Measurements from ENCODE around the gene ZNF337.
"Not testable (repeated sequence)": the region's sequence is repeated elsewhere in the genome, so short reads cannot be mapped to it uniquely, and the experiment has no call there.

Gene ZNF337

GRCh38 chr20:25685276-25686080 lies 11.2 kb downstream of the ZNF337 start:
- no peak for TF ChIP-seq ESRRG (CRISPR knock-in tag; IDR thresholded peaks at IDR 0.05)
- TF ChIP-seq ARNTL (CRISPR knock-in tag; IDR thresholded peaks at IDR 0.05; ENCODE audit: borderline replicate concordance, low read depth): no peak
- TF ChIP-seq ZNF8 (CRISPR knock-in tag; IDR thresholded peaks at IDR 0.05): no peak
- no peak for TF ChIP-seq SNAI2 (CRISPR knock-in tag; IDR thresholded peaks at IDR 0.05)
- TF ChIP-seq OSR1 (CRISPR knock-in tag; IDR thresholded peaks at IDR 0.05): no peak
- no peak for TF ChIP-seq CSDC2 (CRISPR knock-in tag; IDR thresholded peaks at IDR 0.05)
- TF ChIP-seq ISL1 (CRISPR knock-in tag; IDR thresholded peaks at IDR 0.05): no peak
- no peak for TF ChIP-seq TOX (CRISPR knock-in tag; IDR thresholded peaks at IDR 0.05; ENCODE audit: borderline replicate concordance)
- TF ChIP-seq ZFP3 (CRISPR knock-in tag; IDR thresholded peaks at IDR 0.05): no peak
- ATAC-seq: peak; percentile 40; the same call in 1 of the 3 replicates

GRCh38 chr20:25683826-25684225 lies 12.8 kb downstream of the ZNF337 start:
- not testable (repeated sequence) for ATAC-seq

GRCh38 chr20:25683050-25683449 lies 13.6 kb downstream of the ZNF337 start:
- no peak for ATAC-seq
- TF ChIP-seq CSDC2 (CRISPR knock-in tag; IDR thresholded peaks at IDR 0.05) (no peak), ARNTL (CRISPR knock-in tag; IDR thresholded peaks at IDR 0.05; ENCODE audit: borderline replicate concordance, low read depth) (no peak), PATZ1 (CRISPR knock-in tag; IDR thresholded peaks at IDR 0.05; ENCODE audit: borderline replicate concordance) (no peak), ZC3H10 (CRISPR knock-in tag; IDR thresholded peaks at IDR 0.05) (no peak), POU6F1 (CRISPR knock-in tag; IDR thresholded peaks at IDR 0.05; ENCODE audit: borderline replicate concordance, low read depth) (no peak)

GRCh38 chr20:25676164-25676809 lies 20.4 kb downstream of the ZNF337 start:
- no peak for ATAC-seq
- TF ChIP-seq RARB (CRISPR knock-in tag; IDR thresholded peaks at IDR 0.05) (no peak), CREB5 (CRISPR knock-in tag; IDR thresholded peaks at IDR 0.05; ENCODE audit: low read depth) (no peak)

GRCh38 chr20:25675161-25675560 lies 21.5 kb downstream of the ZNF337 start:
- no peak for ATAC-seq
- no peak for TF ChIP-seq ARNTL (CRISPR knock-in tag; IDR thresholded peaks at IDR 0.05; ENCODE audit: borderline replicate concordance, low read depth)
- no peak for TF ChIP-seq OSR1 (CRISPR knock-in tag; IDR thresholded peaks at IDR 0.05)
- TF ChIP-seq RARB (CRISPR knock-in tag; IDR thresholded peaks at IDR 0.05): no peak
- no peak for TF ChIP-seq ZNF565 (CRISPR knock-in tag; conservative IDR thresholded peaks at IDR 0.05; ENCODE audit: low read depth)
- TF ChIP-seq SNAI2 (CRISPR knock-in tag; IDR thresholded peaks at IDR 0.05): no peak
- no peak for TF ChIP-seq ESRRG (CRISPR knock-in tag; IDR thresholded peaks at IDR 0.05)
- no peak for TF ChIP-seq ZC3H10 (CRISPR knock-in tag; IDR thresholded peaks at IDR 0.05)
- TF ChIP-seq PPARA (CRISPR knock-in tag; IDR thresholded peaks at IDR 0.05; ENCODE audit: borderline replicate concordance): no peak
- no peak for TF ChIP-seq TOX (CRISPR knock-in tag; IDR thresholded peaks at IDR 0.05; ENCODE audit: borderline replicate concordance)
- TF ChIP-seq POU6F1 (CRISPR knock-in tag; IDR thresholded peaks at IDR 0.05; ENCODE audit: borderline replicate concordance, low read depth): no peak
- no peak for TF ChIP-seq CSRNP3 (CRISPR knock-in tag; IDR thresholded peaks at IDR 0.05)
- no peak for TF ChIP-seq BACH2 (CRISPR knock-in tag; IDR thresholded peaks at IDR 0.05; ENCODE audit: borderline replicate concordance)

Data from SK-N-SH treated with all-trans-retinoic acid at 6 μM for 48 hours (cell line).